Cardiac muscle cell (in vitro differentiated cells and primary cell): ENCODE results near the gene EOGT. TPM values are rescaled to one million over a fixed set of nuclear protein-coding genes. Genes with fewer than 3 reads are reported as not detected.
A peak's percentile ranks its signal among the peaks of the same experiment; 100 is the strongest.

Experiments
- DNase-seq, 2 donors: peaks; one replicate each; pipeline versions ENCODE4 v3.0.0 to v3.0.0-alpha.2; 2010 to 2017; ENCODE audit warnings: low read depth in 1 of 2, low spot score in 1 of 2
- H3K27ac ChIP-seq: fragments of 200-600 bp; sonication (generic); 2 replicates; pipeline ENCODE4 v1.5.1; 2016
- H3K27me3 ChIP-seq: fragments of 200-600 bp; sonication (generic); 2 replicates; pipeline ENCODE4 v1.6.0; 2016; ENCODE audit warnings: control low read depth
- H3K36me3 ChIP-seq: fragments of 200-600 bp; sonication (generic); 2 replicates; pipeline ENCODE4 v1.5.1; 2016; ENCODE audit warnings: control low read depth
- H3K4me1 ChIP-seq: fragments of 200-600 bp; sonication (generic); 2 replicates; pipeline ENCODE4 v1.8.1; 2017; ENCODE audit warnings: low read depth, mild to moderate bottlenecking, mixed run types
- H3K4me3 ChIP-seq: fragments of 200-600 bp; sonication (generic); 2 replicates; pipeline ENCODE4 v1.5.1; 2016; ENCODE audit warnings: mild to moderate bottlenecking
- H3K9me3 ChIP-seq: fragments of 200-600 bp; sonication (generic); 2 replicates; pipeline ENCODE4 v1.5.1; 2017; ENCODE audit warnings: low read depth, mild to moderate bottlenecking, control low read depth
- polyA plus RNA-seq: library from polyadenylated mRNA; unstranded; fragments of >200 nt; fragmentation: Nextera tagmentation; extraction: Ambion mirVana; gene quantifications from 2 replicates; pipeline ENCODE4 v1.2.1, GENCODE V29; 2016
- total RNA-seq: library from RNA; depleted of rRNA; stranded (reverse); fragments of >200 nt; gene quantifications from 2 replicates; pipeline ENCODE4 v1.2.3, GENCODE V29; 2016
- TF ChIP-seq, protein P1 (sequence below): IDR thresholded peaks from 2 replicates; pipeline ENCODE4 v1.5.1; 2012; ENCODE audit warnings: low read depth, mild to moderate bottlenecking, low read length

Gene EOGT
- total and polyA plus RNA-seq, 2 experiments from 2014 or later, result 11.3 to 16.9 TPM

DNA sequence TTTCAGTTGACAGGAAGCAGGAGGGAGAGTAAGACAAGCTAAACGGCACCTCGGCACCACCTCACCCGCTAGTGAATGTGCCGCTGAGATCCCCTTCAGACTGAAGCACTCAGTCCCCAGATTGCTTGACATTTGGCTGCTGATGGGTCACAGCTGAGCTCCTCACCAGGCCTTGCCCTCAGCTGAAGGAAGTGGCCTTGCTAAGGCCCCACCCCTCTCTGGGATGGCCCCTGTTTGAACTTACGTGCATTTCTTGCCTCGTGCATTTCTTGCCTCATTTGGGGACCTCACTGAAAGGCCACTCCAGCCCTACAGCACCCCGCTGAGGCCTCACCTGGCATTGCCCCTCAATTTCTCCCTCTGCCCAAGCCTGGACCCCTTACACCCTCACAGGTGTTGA, 39.8 kb downstream of the EOGT start:
- peak; percentile 9 to 19 for DNase-seq
- H3K4me3 ChIP-seq, result no peak overlapping the region
- no peaks in the 10 kb centered on the region for H3K9me3 ChIP-seq
- H3K4me1 ChIP-seq, result no peaks in the 10 kb centered on the region
- TF ChIP-seq, protein P1, sequence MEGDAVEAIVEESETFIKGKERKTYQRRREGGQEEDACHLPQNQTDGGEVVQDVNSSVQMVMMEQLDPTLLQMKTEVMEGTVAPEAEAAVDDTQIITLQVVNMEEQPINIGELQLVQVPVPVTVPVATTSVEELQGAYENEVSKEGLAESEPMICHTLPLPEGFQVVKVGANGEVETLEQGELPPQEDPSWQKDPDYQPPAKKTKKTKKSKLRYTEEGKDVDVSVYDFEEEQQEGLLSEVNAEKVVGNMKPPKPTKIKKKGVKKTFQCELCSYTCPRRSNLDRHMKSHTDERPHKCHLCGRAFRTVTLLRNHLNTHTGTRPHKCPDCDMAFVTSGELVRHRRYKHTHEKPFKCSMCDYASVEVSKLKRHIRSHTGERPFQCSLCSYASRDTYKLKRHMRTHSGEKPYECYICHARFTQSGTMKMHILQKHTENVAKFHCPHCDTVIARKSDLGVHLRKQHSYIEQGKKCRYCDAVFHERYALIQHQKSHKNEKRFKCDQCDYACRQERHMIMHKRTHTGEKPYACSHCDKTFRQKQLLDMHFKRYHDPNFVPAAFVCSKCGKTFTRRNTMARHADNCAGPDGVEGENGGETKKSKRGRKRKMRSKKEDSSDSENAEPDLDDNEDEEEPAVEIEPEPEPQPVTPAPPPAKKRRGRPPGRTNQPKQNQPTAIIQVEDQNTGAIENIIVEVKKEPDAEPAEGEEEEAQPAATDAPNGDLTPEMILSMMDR, result no peak
- peaks cover 11% of the 10 kb centered on the region for H3K36me3 ChIP-seq
- no peaks in the 10 kb centered on the region for H3K27me3 ChIP-seq
- no peak overlapping the region for H3K27ac ChIP-seq

DNA sequence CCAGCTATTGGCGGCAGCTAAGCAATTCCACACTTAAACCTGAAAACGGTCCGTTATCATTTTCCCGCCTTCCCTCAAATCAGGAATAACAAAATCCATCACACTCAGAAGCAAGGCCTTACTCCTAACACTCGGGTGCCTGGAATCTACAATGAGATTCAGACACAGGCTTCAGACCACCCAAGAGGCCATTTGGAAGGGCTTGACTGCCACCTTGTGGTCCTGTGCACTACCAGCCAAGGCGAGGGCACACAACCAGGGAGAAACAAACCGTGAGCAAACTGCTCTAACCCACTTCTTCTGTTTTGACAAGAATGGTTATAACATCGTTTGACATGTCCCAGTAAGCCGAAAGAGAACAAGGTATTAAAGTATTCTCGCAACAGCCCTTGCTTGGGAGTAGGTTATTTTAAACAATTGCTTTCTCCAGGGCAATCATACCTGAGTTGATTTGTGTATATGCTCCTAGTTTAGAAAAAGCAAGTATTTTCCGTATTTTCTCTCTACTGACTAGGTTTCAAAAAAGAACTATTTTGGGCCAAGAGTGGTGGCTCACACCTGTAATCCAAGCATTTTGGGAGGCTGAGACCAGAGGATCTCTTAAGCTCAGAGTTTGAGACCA, 41.0 kb downstream of the EOGT start:
- no peak overlapping the region for H3K27ac ChIP-seq
- H3K4me1 ChIP-seq, result no peaks in the 10 kb centered on the region
- peaks cover 6% of the 10 kb centered on the region for H3K36me3 ChIP-seq
- peak; percentile 75 to 89 for DNase-seq
- H3K4me3 ChIP-seq, result no peak overlapping the region
- H3K9me3 ChIP-seq, result no peaks in the 10 kb centered on the region
- TF ChIP-seq, protein P1, result peak; percentile 89
- no peaks in the 10 kb centered on the region for H3K27me3 ChIP-seq

DNA sequence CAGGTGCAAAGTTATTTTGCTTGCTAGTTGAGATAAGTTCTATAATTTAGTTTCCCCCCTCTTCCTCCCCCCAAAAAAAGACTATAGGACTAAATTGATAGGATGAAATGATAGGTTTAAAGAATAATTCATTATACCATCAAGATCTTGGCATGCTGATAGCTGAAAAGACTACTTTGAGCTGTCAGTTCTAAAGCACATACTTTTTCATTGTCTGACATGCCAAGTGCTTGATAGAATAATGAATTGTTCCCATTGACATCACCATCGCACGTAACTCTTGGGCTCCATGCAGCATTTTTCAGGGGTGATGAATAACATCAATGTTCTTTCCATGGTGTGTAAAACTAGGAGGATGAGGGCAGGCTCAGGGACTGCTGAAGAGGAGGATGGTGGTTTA, 48.8 kb downstream of the EOGT start:
- DNase-seq, result no peak
- TF ChIP-seq, protein P1, result no peak

DNA sequence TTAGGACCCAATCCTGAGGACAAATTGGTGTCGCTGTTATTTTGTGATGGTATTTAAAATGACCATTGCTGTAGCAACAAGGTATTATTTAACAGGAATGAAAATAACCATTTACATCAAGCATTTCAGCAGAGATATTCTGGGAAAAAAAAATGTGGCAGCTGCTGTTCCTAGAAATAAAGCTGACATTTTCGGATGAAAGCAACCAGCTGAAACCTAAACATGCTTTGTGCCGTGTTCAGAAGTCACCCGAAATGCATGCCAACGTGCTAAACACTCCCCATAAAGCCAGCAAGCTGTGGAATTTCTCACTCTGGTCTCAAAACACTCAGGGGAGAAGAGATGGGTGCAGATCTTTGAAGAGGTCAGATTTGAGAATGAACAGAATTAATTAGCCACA, 49.6 kb downstream of the EOGT start:
- H3K9me3 ChIP-seq, result no peaks in the 10 kb centered on the region
- peaks cover 7% of the 10 kb centered on the region for H3K4me1 ChIP-seq
- no peaks in the 10 kb centered on the region for H3K36me3 ChIP-seq
- no peak overlapping the region for H3K27ac ChIP-seq
- no peaks in the 10 kb centered on the region for H3K27me3 ChIP-seq
- no peak overlapping the region for H3K4me3 ChIP-seq
- no peak for DNase-seq
- TF ChIP-seq, protein P1, result no peak

More for the DNA sequence above, 48.8 kb downstream of the EOGT start:
- Histone ChIP-seq H3K9me3 (no peaks in the 10 kb centered on the region), H3K4me1 (peaks cover 7% of the 10 kb centered on the region), H3K36me3 (no peaks in the 10 kb centered on the region), H3K27ac (no peak overlapping the region), H3K27me3 (no peaks in the 10 kb centered on the region), H3K4me3 (no peak overlapping the region)

DNA sequence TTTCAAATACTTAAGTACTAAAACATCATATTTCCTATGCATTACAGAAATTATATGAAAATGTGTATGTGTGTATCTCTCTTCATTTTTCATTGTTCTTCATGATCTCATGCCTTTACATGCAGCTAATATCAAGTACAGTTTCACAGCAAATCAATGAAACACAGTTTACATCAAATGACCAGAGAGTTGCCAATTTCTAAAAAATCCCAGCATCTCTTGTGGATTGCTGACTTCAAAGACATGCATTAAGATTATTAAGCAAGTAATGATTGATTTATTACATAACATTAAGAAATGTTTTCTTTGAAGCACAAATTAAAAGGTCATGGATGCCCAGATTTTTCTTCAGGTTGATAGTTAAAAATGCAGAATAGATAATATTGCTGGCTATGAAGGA, 50.1 kb downstream of the EOGT start:
- no peaks in the 10 kb centered on the region for H3K27me3 ChIP-seq
- no peaks in the 10 kb centered on the region for H3K36me3 ChIP-seq
- H3K4me3 ChIP-seq, result no peak overlapping the region
- TF ChIP-seq, protein P1, result no peak
- no peaks in the 10 kb centered on the region for H3K9me3 ChIP-seq
- DNase-seq, result no peak
- no peak overlapping the region for H3K27ac ChIP-seq
- H3K4me1 ChIP-seq, result peaks cover 7% of the 10 kb centered on the region
